Caco-2 (cell line): Measurements from ENCODE around the gene SORCS2. TPM values are rescaled to one million over a fixed set of nuclear protein-coding genes. Genes with fewer than 3 reads are reported as not detected.

Experiments
- BruUV-seq: library from RNA; stranded (reverse); fragments of 400-500 nt; replicated peaks from 2 replicates; lab custom pipeline; 2021; lab: Mats Ljungman, UMichigan
- CTCF ChIA-PET: fragments of 300-600 bp; sonication (Branson Sonifier 250); formaldehyde crosslinking; loops from one replicate; lab custom pipeline; 2022; ENCODE audit warnings: antibody characterized with exemption; lab: Charles Lee
- POLR2A ChIA-PET: fragments of 300-600 bp; sonication (Branson Sonifier 250); formaldehyde crosslinking; loops from one replicate; lab custom pipeline; 2022; ENCODE audit warnings: antibody characterized with exemption; lab: Charles Lee
- DNase-seq, 2 experiments: peaks; one replicate each; pipeline versions ENCODE4 v3.0.0 to v3.0.0-alpha.2; 2020 to 2022
- H3K27me3 ChIP-seq: replicated peaks from 2 replicates; pipeline ENCODE4 v1.6.0; 2011; ENCODE audit warnings: low read length; ENCODE audit not compliant: control insufficient read depth, insufficient read depth
- H3K36me3 ChIP-seq: 2 replicates; pipeline ENCODE4 v1.5.1; 2011; ENCODE audit warnings: low read length; ENCODE audit not compliant: control insufficient read depth, insufficient read depth
- H3K4me1 ChIP-seq: fragments of 250-450 bp; sonication (Bioruptor Pico); 2 replicates; pipeline ENCODE4 v1.5.1; 2020; ENCODE audit warnings: mild to moderate bottlenecking
- H3K4me3 ChIP-seq: 2 replicates; pipeline ENCODE4 v1.5.1; 2011; ENCODE audit warnings: low read depth, mild to moderate bottlenecking, control low read depth, low read length
- H3K9me3 ChIP-seq: fragments of 250-450 bp; sonication (Bioruptor Pico); 2 replicates; pipeline ENCODE4 v1.5.1; 2020; ENCODE audit warnings: mild to moderate bottlenecking, moderate library complexity
- H3K27ac Mint-ChIP-seq: one replicate; pipeline ENCODE4 v1.8.0; 2022; ENCODE audit warnings: mixed read lengths; ENCODE audit not compliant: unreplicated experiment
- H3K27me3 Mint-ChIP-seq: one replicate; pipeline ENCODE4 v1.8.0; 2022; ENCODE audit warnings: mixed read lengths; ENCODE audit not compliant: insufficient read depth, unreplicated experiment
- H3K36me3 Mint-ChIP-seq: one replicate; pipeline ENCODE4 v1.8.0; 2022; ENCODE audit warnings: mild to moderate bottlenecking, mixed read lengths; ENCODE audit not compliant: insufficient read depth, unreplicated experiment
- H3K4me1 Mint-ChIP-seq: one replicate; pipeline ENCODE4 v1.8.0; 2022; ENCODE audit warnings: low read depth, mixed read lengths; ENCODE audit not compliant: unreplicated experiment
- H3K4me3 Mint-ChIP-seq: one replicate; pipeline ENCODE4 v1.8.0; 2022; ENCODE audit warnings: mild to moderate bottlenecking, moderate library complexity, mixed read lengths; ENCODE audit not compliant: unreplicated experiment
- H3K9me3 Mint-ChIP-seq: one replicate; pipeline ENCODE4 v1.8.0; 2022; ENCODE audit warnings: mixed read lengths; ENCODE audit not compliant: unreplicated experiment
- intact Hi-C: fragments of 100-400 bp; cut with micrococcal nuclease; formaldehyde crosslinking; loops from one replicate; pipeline ENCODE4 v1.10.0; 2022; ENCODE audit not compliant: unreplicated experiment
- total RNA-seq: library from RNA; stranded (reverse); gene quantifications from 2 replicates; pipeline ENCODE4 v1.2.3, GENCODE V29; 2022
- TF ChIP-seq, protein P1 (sequence below), 2 experiments: fragments of 200-600 bp in 1 of 2; IDR thresholded peaks; 1 replicate in 1 of 2; 2 replicates in 1 of 2; pipeline versions ENCODE4 v1.5.1 to v1.8.0; 2011 to 2022; ENCODE audit warnings: antibody characterized with exemption in 1 of 2, control low read depth in 1 of 2, inconsistent platforms in 1 of 2, low read depth in 1 of 2, low read length in 1 of 2, mild to moderate bottlenecking in 1 of 2, moderate library complexity in 1 of 2; ENCODE audit not compliant: insufficient read depth in 1 of 2, severe bottlenecking in 1 of 2, unreplicated experiment in 1 of 2

Gene SORCS2
- total RNA-seq, 1 experiment from 2014 or later: 1.6 TPM

DNA sequence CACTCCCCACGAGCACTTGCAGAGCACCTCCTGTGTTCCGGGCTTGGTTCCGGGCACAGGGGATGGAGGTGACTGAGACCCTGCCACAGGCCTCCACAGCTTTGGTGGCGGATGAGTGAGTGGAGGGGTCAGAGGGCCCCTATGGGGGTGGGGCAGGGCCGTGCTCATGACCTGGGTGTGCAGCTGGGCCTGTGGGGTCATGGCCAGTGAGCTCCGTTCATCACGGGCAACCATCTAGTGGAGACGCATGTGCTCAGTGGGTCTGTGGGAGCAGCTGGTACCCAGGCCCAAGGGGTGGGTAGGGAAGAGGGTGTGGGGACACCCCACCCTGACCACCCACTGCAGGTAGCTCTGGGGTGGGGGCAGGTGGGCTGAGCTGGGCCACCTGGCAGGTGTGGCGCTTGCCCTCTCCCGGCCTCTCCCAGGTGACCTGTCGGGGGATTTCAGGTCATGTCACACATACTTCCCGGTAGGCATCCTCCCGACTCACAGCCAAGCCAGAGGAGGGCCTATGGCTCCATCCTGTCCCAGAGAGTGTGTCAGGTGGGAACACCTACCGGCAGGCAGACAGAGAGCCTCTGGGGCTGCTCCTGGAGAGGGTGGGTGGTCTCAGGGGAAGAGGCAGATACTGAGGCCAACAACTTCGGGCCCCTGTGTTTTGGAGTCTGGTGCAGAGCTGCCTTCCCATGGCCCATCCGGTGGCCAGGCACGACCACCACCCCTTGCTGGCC lies 238.8 kb downstream of the SORCS2 start:
- DNase-seq: peak in 1 of 2 experiments; percentile 43
- no TSS peak for BruUV-seq
- H3K9me3 Mint-ChIP-seq: no peaks in the 10 kb centered on the region
- H3K27me3 ChIP-seq: no peaks in the 10 kb centered on the region
- H3K36me3 ChIP-seq: no peaks in the 10 kb centered on the region
- H3K4me3 ChIP-seq: no peak overlapping the region
- ChIA-PET POLR2A (no interaction called here), CTCF (no interaction called here)
- H3K4me3 Mint-ChIP-seq: peak overlapping the region; percentile 44
- intact Hi-C loops: no loop called here
- H3K4me1 ChIP-seq: peaks cover 53% of the 10 kb centered on the region
- H3K4me1 Mint-ChIP-seq: peaks cover 40% of the 10 kb centered on the region
- peak overlapping the region; percentile 97 for H3K27ac Mint-ChIP-seq
- no peaks in the 10 kb centered on the region for H3K27me3 Mint-ChIP-seq
- H3K36me3 Mint-ChIP-seq: peaks cover 26% of the 10 kb centered on the region
- no peaks in the 10 kb centered on the region for H3K9me3 ChIP-seq
- TF ChIP-seq, protein P1, sequence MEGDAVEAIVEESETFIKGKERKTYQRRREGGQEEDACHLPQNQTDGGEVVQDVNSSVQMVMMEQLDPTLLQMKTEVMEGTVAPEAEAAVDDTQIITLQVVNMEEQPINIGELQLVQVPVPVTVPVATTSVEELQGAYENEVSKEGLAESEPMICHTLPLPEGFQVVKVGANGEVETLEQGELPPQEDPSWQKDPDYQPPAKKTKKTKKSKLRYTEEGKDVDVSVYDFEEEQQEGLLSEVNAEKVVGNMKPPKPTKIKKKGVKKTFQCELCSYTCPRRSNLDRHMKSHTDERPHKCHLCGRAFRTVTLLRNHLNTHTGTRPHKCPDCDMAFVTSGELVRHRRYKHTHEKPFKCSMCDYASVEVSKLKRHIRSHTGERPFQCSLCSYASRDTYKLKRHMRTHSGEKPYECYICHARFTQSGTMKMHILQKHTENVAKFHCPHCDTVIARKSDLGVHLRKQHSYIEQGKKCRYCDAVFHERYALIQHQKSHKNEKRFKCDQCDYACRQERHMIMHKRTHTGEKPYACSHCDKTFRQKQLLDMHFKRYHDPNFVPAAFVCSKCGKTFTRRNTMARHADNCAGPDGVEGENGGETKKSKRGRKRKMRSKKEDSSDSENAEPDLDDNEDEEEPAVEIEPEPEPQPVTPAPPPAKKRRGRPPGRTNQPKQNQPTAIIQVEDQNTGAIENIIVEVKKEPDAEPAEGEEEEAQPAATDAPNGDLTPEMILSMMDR (IDR thresholded peaks at IDR 0.05; ENCODE audit: insufficient read depth in 1 of 2, low read depth in 1 of 2, low read length in 1 of 2, severe bottlenecking in 1 of 2, unreplicated experiment in 1 of 2): no peak

DNA sequence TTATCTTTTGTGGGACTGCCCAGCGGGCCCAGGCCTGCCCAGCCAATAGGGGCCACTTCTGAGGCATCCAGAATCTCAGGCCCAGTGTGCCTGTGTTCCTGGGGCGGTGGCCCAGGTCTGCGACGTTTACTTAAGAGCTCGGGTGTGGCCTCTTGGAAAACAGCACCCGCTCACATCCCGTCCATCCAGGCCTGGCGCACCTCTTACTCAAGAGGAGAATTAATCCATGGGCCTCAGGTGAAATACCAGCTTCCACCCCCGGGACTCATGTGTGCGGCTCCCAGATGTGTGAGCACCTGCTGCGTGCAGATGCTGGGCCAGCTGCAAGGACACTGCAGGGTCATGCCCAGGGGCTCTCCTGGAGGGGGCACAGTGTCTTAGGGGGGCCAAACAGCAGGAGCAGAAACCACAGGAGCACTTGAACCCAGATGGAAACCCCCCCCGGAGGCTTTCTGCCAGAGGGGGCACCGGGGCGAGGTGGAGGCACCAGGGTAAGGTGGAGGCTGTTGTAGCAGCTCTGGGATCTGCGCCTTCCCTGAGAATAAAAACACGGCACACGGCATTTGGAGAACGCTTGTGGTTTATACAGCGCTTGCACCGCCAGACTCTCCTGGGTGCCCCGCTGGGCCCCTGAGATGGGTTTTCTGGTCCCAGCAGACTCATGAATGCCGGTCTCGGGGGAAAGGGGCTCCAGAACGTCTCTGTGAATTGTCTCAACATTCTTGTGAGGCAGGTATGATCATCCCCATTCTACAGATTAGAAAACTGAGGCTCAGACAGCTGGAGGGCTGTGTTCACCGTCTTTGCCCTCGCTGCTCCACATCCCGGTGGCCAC lies 239.6 kb downstream of the SORCS2 start:
- Mint-ChIP-seq H3K27me3 (no peaks in the 10 kb centered on the region), H3K27ac (peak overlapping the region; percentile 97), H3K36me3 (peaks cover 26% of the 10 kb centered on the region), H3K4me1 (peaks cover 46% of the 10 kb centered on the region), H3K4me3 (no peak overlapping the region), H3K9me3 (no peaks in the 10 kb centered on the region)
- H3K4me3 ChIP-seq: no peak overlapping the region
- no peaks in the 10 kb centered on the region for H3K9me3 ChIP-seq
- DNase-seq: peak; percentile 51 to 77
- H3K36me3 ChIP-seq: no peaks in the 10 kb centered on the region
- BruUV-seq: no TSS peak
- POLR2A ChIA-PET: no interaction called here
- peaks cover 61% of the 10 kb centered on the region for H3K4me1 ChIP-seq
- TF ChIP-seq, protein P1 (IDR thresholded peaks at IDR 0.05; ENCODE audit: insufficient read depth in 1 of 2, low read depth in 1 of 2, low read length in 1 of 2, severe bottlenecking in 1 of 2, unreplicated experiment in 1 of 2): no peak
- H3K27me3 ChIP-seq: no peaks in the 10 kb centered on the region
- CTCF ChIA-PET: no interaction called here
- intact Hi-C loops: no loop called here

DNA sequence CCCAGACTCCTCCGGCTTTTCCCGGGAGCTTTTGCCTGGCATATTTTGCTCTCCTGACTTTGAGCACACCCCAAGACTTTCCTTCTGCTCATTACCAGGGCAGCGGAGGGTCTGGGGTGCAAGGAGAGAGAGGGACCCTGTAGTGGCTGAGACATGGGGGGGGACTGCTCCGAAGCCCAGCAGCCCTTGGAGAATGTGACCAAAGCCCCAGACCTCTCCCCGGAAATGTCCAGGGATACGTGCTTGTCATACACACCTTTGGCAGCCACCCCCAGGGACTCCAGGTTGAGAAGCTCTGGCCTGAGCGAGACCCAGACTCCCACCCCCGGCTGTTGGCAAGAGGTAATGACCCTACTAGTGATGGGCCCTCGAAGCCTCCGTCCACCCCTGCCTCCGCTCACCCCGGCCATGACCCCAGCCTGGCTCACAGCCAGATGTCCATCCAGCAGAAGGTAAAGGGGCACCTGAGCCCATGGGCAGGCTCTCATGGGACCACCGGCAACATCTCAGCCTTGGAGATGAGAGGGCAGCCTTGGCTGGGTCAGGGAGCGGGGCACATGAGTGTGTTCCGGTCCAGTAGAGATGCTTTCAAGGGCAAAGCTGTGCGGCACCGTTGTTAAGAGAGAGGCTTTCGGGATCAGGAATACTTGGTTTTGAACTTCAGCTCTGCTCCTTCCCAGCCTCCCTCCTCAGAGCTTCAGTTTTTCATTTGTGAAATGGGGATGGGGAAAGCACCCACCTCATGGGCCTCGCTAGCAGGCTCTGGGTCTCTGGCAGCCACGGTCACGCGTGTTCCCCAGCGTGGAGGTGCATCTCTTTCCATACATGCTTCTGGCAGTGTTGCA lies 240.4 kb downstream of the SORCS2 start:
- no peak overlapping the region for H3K27ac Mint-ChIP-seq
- peaks cover 26% of the 10 kb centered on the region for H3K36me3 Mint-ChIP-seq
- Histone ChIP-seq H3K9me3 (no peaks in the 10 kb centered on the region), H3K4me3 (no peak overlapping the region), H3K4me1 (peaks cover 67% of the 10 kb centered on the region), H3K27me3 (no peaks in the 10 kb centered on the region), H3K36me3 (no peaks in the 10 kb centered on the region)
- ChIA-PET CTCF (no interaction called here), POLR2A (no interaction called here)
- TF ChIP-seq, protein P1 (IDR thresholded peaks at IDR 0.05; ENCODE audit: insufficient read depth in 1 of 2, low read depth in 1 of 2, low read length in 1 of 2, severe bottlenecking in 1 of 2, unreplicated experiment in 1 of 2): no peak
- no peak overlapping the region for H3K4me3 Mint-ChIP-seq
- H3K4me1 Mint-ChIP-seq: peaks cover 47% of the 10 kb centered on the region
- BruUV-seq: no TSS peak
- H3K27me3 Mint-ChIP-seq: no peaks in the 10 kb centered on the region
- peak in 1 of 2 experiments; percentile 29 for DNase-seq
- H3K9me3 Mint-ChIP-seq: no peaks in the 10 kb centered on the region
- intact Hi-C loops: no loop called here
